ENCODE results near the gene SYT8.
"Not testable (repeated sequence)": the region's sequence is repeated elsewhere in the genome, so short reads cannot be mapped to it uniquely, and the experiment has no call there.

The SYT8 gene

GRCh38 chr11:1793081-1793480 is 41.7 kb upstream of the SYT8 start:
- Mint-ChIP-seq H3K4me1 (no peaks in the 10 kb centered on the region), H3K9me3 (peaks cover 3% of the 10 kb centered on the region), H3K27ac (no peak overlapping the region), H3K36me3 (ENCODE audit: low read depth) (no peaks in the 10 kb centered on the region), H3K27me3 (ENCODE audit: low read depth) (peaks cover 39% of the 10 kb centered on the region), H3K4me3 (no peak overlapping the region)
- TF ChIP-seq CTCF (IDR thresholded peaks at IDR 0.05; ENCODE audit: unreplicated experiment in 3 of 3), result no peak

- Mint-ChIP-seq H3K27ac (no peak overlapping the region), H3K27me3 (ENCODE audit: low read depth) (peaks cover 33% of the 10 kb centered on the region), H3K9me3 (no peaks in the 10 kb centered on the region), H3K4me1 (no peaks in the 10 kb centered on the region), H3K36me3 (ENCODE audit: low read depth) (no peaks in the 10 kb centered on the region), H3K4me3 (no peak overlapping the region)
- no peak for TF ChIP-seq CTCF (IDR thresholded peaks at IDR 0.05; ENCODE audit: unreplicated experiment in 3 of 3)
These were observed 38.3 kb upstream of the SYT8 start for GRCh38 chr11:1796413-1797011.

- Mint-ChIP-seq H3K4me3 (no peak overlapping the region), H3K27ac (no peak overlapping the region), H3K9me3 (no peaks in the 10 kb centered on the region), H3K27me3 (ENCODE audit: low read depth) (peaks cover 29% of the 10 kb centered on the region), H3K4me1 (no peaks in the 10 kb centered on the region), H3K36me3 (ENCODE audit: low read depth) (no peaks in the 10 kb centered on the region)
- no peak for TF ChIP-seq CTCF (IDR thresholded peaks at IDR 0.05; ENCODE audit: unreplicated experiment in 3 of 3)
These were observed 37.2 kb upstream of the SYT8 start for GRCh38 chr11:1797391-1798125.

GRCh38 chr11:1803246-1803645 is 31.5 kb upstream of the SYT8 start:
- Mint-ChIP-seq H3K9me3 (no peaks in the 10 kb centered on the region), H3K27me3 (ENCODE audit: low read depth) (peaks cover 10% of the 10 kb centered on the region), H3K4me3 (no peak overlapping the region), H3K36me3 (ENCODE audit: low read depth) (no peaks in the 10 kb centered on the region), H3K4me1 (no peaks in the 10 kb centered on the region), H3K27ac (no peak overlapping the region)
- no peak for TF ChIP-seq CTCF (IDR thresholded peaks at IDR 0.05; ENCODE audit: unreplicated experiment in 3 of 3)

GRCh38 chr11:1803835-1804519 is 30.8 kb upstream of the SYT8 start:
- H3K27ac Mint-ChIP-seq; H3K4me1 Mint-ChIP-seq; H3K4me3 Mint-ChIP-seq; H3K9me3 Mint-ChIP-seq; H3K36me3 Mint-ChIP-seq (ENCODE audit: low read depth): not testable (repeated sequence)
- H3K27me3 Mint-ChIP-seq (ENCODE audit: low read depth), result peaks cover 17% of the 10 kb centered on the region

GRCh38 chr11:1805525-1805924 is 29.3 kb upstream of the SYT8 start:
- H3K27ac Mint-ChIP-seq, result no peak overlapping the region
- peaks cover 20% of the 10 kb centered on the region for H3K27me3 Mint-ChIP-seq (ENCODE audit: low read depth)
- no peaks in the 10 kb centered on the region for H3K4me1 Mint-ChIP-seq
- no peaks in the 10 kb centered on the region for H3K36me3 Mint-ChIP-seq (ENCODE audit: low read depth)
- peaks cover 4% of the 10 kb centered on the region for H3K9me3 Mint-ChIP-seq
- no peak for TF ChIP-seq CTCF (IDR thresholded peaks at IDR 0.05; ENCODE audit: unreplicated experiment in 3 of 3)
- no peak overlapping the region for H3K4me3 Mint-ChIP-seq
